DMS 273 (cell line): ENCODE measurements around the gene SKIC8.
A peak's percentile ranks its signal among the peaks of the same experiment; 100 is the strongest.
"Not testable (repeated sequence)": the region's sequence is repeated elsewhere in the genome, so short reads cannot be mapped to it uniquely, and the experiment has no call there.

Experiments used
- DNase-seq: peaks from one replicate; lab custom pipeline; 2025; ENCODE audit not compliant: unreplicated experiment; lab: John Stamatoyannopoulos, UW

Gene SKIC8

DNA sequence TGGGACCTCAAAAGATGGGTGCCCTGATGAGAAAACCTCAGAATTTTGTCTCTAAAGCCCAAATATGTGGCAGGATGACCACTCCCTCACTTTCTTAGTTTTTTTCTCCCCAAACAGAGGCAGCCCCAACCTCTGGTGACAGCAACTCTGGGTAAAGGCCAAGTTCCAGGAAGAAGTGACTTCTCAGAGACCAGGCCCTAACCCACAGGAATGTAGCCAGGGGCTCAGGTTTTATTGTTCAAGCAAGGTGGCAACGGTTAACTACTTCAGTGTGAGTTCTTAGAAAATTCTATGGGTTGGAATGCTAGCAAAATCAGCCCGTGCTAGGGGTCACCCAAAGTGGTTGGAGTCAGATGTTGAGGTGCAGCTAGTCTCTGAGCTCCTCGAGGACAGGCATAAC, 40.2 kb downstream of the SKIC8 start:
- DNase-seq = no peak

DNA sequence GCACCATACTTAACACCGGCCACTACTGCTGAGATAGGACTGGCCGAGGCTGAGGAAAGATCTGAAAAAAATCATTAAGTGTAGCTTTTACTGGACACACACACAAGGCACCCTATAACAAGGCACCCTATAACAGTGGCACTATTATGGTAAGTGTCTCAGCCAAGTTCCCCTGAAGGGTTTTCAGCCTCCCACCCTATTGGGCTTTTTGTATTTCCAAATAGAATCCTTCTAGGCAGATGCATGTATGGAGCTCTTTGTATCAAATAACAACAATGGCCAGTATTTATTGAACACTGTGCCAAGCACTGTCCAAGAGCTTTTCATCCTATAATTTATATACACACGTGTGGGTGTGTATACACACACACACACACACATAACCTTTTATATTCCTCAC, 41.7 kb downstream of the SKIC8 start:
- no peak for DNase-seq

DNA sequence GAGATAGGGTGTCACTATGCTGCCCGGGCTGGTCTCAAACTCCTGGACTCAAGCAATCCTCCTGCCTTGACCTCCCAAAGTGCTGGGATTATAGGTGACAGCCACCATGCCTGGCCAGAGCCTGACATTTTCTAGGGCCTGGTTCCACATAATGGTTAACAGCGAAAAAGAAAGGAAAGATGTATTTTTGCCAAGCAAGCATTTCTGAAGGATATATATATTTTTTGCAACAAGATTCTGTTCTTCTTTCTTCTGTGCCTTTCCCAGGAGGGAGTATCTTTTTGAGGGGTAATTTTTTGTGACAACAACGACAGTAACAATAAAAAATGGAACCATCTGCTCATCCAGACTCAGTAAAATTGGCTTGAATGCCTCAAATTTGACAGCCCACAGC, 43.4 kb downstream of the SKIC8 start:
- no peak for DNase-seq

DNA sequence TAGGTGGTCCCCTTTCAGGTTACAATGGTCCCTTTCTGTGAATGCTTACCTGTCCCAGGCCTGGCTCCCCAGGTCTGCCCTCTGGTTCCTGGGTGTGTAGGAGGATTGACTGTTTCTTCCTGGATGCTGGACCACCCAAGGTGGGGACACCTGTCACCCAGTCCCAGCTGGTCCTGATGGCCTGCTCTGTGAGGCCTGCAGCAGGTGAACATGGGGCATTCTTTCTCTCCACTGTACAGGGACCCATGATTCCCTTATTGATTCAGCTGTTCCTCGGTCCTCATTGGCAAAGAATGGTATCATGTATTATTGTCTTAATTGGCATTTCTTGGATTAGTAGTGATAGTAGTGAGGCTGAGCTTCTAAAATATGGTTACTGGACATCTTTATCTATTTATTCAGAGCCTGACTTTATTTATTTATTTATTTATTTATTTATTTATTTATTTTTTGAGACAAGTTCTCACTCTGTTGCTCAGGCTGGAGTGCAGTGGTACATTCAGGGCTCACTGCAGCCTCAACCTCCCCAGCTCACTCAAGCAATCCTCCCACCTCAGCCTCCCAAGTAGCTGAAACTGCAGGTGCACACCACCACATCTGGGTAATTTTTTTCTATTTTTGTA, 43.9 kb downstream of the SKIC8 start:
- DNase-seq = no peak

DNA sequence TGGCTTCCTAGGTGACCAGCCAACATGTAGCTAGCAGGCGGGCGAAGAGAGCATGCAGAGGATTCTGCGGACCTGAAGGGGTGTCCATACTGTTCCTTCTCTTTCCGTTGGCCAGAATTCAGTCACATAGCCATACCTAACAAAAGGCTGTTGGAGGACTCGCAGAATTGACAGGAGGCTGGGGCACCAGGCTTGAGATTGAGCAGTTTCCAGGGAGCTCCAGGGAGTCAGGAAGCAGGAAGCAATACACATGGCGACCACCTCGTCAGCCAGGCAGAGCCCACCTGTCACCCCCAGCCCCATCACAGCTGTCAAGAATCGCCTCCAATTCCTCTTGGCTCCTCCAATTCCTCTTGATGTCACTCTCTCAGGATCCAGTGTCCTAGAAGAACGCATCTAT, 48.3 kb downstream of the SKIC8 start:
- DNase-seq = no peak

DNA sequence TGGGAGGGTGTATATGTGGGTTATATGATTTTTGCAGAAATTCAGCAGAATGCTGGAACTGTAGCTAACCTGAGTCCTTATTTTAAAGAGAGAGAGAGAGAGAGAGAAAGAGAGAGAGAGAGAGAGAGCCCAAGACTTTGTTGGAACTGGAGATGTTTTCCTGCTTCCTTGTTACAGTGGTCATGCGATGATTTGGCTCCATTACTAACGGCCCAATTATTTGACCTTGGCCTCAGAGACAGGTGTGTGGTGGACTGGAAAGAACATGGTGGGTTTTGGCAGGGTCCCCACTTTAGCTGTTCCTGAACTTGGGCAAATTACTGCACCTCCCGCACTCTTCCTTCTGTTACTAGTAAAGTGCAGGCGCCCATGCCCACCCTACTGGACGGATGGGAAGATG, 50.3 kb downstream of the SKIC8 start:
- no peak for DNase-seq

DNA sequence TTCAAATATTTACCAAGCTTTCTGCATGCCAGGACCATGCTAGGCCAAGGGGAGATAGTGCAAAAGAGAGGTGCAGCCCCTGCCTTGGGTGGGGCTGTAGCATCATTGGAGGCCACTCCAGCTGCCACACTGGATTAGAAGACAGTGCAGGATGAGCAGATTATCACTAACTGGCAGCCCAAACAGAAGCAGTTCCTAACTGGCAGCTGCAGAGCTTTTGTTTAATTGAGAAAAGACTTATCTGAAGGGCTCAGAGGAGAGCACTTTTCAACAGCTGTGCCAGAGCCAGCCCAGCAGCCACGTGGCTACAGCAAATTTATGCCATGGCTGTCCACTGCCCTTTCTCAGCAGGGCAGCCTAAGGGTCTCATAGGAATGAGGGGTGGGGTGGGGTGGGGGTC, 51.5 kb downstream of the SKIC8 start:
- no peak for DNase-seq

DNA sequence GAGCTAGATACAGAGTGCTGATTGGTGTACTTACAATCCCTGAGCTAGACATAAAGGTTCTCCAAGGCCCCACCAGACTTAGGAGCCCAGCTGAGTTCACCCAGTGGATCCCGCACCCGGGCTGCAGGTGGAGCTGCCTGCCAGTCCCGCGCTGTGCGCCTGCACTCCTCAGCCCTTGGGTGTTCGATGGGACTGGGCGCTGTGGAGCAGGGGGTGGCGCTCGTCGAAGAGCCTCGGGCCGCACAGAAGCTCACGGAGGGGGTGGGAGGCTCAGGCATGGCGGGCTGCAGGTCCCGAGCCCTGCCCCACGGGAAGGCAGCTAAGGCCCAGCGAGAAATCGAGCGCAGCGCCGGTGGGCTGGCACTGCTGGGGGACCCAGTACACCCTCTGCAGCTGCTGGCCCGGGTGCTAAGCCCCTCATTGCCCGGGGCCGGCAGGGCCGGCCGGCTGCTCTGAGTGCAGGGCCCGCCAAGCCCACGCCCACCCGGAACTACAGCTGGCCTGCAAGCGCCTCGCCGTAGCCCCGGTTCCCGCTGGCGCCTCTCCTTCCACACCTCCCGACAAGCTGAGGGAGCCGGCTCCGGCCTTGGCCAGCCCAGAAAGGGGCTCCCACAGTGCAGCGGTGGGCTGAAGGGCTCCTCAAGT, 53.3 kb downstream of the SKIC8 start:
- DNase-seq = not testable (repeated sequence)

DNA sequence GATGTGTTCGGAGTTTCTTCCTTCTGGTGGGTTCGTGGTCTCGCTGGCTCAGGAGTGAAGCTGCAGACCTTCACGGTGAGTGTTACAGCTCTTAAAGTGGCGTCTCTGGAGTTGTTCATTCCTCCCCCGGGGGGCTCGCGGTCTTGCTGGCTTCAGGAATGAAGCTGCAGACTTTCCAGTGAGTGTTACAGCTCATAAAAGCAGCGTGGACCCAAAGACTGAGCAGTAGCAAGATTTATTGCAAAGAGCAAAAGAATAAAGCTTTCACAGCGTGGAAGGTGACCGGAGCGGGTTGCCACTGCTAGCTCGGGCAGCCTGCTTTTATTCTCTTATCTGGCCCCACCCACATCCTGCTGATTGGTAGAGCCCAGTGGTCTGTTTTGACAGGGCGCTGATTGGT, 54.0 kb downstream of the SKIC8 start:
- DNase-seq = not testable (repeated sequence)

DNA sequence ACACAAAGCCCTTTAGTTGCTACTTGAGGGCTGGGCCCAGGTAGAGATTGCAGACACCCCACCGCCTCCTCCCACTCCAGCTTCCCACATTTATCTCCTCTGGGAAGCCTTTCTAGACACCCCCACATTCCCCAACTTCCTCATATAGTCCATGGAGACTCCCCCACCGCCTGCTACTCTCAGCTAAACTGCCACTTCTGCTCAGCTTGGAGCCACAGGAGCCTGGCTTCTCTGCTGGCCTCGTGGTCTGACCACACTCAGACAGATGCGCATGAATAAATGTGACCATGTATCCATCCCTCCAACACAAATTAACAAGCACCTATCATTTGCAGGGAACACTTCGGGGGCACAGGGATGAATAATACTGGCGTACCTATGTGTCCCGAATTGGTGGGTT, 54.5 kb downstream of the SKIC8 start:
- DNase-seq = no peak

DNA sequence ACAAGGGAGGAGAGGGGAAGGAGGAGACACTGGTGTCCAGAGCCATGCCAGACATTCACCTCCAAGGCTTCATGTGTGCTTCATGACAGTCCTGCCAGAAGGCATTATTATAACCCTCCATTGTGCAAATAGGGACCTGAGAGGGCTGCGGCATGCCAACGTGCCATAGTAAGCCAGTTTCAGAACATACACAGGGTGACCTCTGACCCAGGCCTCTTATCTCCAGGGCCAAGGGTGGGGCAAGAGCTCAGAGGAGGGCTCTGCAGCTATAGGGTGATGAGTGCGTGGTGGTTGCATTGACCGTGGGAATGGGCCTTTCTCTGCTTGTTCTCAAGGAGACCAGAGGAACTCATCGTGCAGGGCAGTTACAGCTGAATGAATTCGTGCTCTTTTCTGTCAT, 55.3 kb downstream of the SKIC8 start:
- no peak for DNase-seq

DNA sequence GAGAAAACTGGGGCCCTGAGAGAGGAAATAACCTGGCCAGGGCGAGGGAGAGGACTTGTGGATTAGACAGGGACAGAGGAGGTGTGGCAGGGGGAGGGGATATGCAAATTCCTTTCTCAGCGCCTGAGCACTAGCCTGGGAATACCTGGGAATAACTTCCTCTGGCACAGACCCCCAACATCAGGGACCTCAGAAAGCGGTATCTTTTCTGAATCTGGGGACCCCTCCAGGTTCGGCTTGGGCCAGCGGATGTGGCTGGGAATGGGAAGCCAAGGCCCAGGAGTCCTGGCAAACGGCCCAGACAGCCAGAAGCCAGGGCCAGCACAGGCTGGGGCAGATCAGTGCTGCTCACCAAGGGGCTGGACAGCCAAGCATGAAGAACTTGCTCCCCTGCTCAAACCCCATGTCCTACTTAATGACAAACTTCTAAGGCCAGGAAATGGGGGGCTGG, 55.9 kb downstream of the SKIC8 start:
- no peak for DNase-seq

DNA sequence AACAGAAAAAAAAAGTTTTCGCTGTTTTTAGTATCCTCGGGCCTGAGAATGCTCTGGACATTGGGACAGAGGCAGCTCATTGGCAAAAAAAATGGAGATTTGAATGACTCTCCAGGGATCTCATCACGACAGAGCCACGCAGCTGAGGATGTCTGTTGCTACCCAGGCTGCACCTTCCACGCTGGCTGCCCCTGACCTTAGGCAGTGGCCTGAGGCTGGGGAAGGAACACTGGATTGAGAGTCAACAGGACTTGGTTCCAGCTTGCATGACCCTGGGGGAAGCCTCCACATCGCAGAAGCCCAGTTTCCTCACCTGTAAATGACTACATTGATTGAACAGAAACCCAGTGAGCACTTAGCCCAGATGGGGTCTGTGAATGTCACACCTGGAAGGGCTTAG, 56.4 kb downstream of the SKIC8 start:
- no peak for DNase-seq

DNA sequence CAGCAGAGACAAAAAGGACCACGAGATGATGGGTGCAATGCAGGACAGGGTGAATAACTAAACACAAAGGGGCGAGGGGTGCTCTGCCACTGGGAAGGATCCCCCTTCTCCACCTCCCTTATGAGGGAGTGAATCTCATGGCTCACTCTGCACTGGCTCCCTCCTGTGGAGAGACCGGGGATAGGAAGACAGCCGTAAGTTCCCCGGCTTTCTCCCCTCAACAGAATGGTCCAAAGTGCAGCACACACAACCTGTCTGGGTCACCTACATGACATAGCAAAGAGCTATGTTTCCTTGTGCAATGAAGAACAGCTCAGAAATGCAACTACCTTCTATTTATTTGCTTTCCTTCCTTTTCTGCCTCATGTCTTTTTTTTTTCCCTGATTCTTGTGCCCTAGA, 57.3 kb downstream of the SKIC8 start:
- peak; percentile 45 for DNase-seq

DNA sequence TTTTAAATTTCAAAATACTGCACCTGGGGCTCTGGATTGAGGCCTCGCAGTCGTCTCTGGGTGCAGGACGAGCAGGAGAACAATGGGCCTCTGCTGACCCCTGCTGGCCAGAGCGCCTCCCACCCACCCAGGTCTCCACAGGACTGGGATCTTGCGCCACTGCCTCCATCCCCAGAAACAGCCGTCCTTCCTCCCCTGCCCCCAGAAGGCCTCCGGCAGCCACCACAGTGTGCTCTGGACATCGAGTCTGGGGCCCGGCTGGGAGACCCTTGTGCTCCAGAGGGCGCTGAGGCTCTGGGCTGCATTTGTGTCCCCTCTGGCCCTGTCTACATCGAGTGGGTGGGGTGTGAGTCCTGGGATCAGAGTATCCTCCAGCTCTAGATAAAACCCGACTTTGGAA, 58.4 kb downstream of the SKIC8 start:
- DNase-seq = peak; percentile 82

DNA sequence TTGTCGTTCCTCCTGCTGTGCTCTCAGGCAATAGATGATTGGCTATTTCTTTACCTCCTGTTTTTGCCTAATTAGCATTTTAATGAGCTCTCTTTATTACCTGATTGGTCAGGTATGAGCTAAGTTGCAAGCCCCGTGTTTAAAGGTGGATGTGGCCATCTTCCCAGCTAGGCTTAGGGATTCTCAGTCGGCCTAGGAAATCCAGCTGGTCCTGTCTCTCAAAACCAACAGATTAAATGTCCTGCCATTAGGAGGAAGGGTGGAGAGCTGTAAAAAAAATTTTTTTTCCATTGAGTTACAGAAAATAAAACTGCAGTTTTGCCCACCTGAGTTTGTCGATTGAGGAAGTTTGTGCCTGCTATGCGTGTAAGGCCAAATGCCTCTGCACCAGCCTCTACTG, 59.6 kb downstream of the SKIC8 start:
- no peak for DNase-seq

DNA sequence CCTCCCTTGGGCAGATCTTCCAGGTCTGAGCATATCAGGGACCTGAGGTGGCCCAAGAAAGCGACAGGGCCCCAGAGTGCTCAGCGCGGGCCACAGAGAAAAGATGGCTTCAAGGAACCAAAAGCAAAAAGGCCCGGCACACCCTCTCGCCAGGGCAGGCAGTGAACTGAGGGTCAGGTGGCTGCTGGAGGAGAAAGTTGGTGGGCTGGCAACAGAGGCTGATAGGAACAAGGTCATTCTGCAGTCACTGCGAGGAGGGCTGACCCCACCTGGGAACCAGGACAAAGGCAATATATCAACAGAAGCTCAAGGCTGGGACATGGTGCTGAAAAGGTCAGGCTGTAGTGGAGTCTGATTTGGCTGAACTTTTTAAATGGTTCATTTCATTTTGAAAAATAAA, 62.3 kb downstream of the SKIC8 start:
- no peak for DNase-seq

DNA sequence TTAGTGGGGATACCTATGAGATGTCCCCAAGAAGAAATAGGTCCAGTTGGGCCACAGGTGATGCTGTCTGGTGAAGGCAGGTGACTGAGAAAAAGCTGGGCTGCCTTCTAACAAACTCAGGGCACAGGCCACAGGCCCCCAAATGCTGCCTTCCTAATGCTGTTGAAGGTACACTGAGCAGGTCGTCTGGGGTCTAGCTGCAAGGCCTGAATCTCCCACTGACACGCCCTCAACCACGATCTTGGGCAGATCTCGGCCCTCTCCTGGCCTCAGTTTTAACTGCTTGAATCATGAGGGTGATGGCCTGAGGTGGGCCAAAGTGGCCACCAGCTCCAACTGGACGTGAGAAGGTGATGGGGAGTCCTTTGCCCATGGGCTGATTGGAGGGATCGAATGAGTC, 62.9 kb downstream of the SKIC8 start:
- DNase-seq = no peak

DNA sequence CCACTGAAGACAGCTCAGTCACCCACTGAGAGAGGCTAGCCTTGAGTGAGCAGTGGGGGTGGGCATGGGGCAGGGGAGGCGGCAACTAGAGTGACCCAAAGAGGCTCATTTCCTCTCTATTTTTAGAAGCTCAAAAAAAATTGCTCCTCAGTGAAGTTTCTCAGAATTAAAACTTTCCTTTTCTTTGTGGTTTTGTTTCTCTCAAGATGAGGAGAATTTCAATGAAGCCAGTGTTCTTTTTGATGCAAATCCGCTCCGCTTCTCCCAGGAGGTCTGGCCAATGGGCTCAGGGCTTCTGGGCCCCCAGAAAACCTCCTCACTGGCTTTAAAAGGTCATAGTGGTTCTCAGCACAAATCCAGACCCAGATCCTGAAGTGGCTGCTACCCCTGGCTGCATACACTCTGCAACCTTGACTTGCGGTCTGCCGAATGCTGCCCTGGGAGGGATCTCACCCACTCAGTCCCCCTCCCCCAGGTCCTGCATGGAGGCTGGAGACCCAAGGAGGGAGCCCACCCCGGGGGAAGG, 64.8 kb downstream of the SKIC8 start, which contains the start of gene ACSBG1:
ACSBG1 (minus strand) TSS at position 51 of the 526 bp plus-strand sequence. CDS start 64 bp downstream, outside the sequence.
- no peak for DNase-seq

DNA sequence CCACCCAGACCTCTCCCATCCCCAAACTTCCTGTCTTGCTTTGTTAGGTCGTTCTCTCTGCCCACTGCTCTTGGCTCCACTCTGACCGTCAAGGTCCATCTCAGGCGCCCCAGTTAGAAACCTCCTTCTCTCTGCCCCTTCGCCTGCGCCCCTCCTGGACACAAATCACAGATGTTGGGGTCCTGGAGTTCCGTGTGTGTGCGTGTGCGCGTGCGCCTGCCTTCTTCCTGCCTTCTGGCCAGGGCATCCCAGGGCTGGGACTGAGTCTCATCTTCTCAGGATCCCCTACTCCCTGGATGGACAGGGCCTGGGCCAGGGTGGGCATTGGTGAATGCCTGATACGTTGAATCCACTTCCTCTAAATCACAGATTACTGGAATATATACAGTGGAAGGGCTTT, 65.9 kb downstream of the SKIC8 start:
- DNase-seq = no peak
